ENCODE results near the gene FOXA2. TPM values are rescaled to one million over a fixed set of nuclear protein-coding genes. Genes with fewer than 3 reads are reported as not detected.

FOXA2 gene
- total and polyA plus RNA-seq, 12 donors, result not detected

DNA sequence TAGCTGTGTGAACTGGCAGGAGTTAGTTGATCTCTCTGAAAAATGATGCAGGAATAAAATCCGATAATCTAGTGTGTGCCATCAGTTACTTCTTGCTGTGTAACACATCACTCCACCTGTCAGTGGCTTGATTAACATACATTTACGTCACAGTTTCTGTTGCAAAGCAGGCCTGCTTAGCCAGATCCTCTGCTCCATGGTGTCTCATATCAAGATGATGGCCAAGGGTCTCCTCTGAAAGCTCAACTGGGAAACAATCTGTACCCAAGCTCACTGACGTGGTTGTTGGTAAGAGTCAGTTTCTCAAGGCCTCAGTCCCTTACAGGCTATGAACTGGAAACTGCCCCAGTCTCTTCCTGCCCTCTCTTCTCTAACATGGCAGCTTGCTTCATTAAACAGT is 51.8 kb downstream of the FOXA2 start:
- DNase-seq, result no peak
- WGBS, 4 donors, result 53 to 96% (median 70%) methylated on average over 3 of the region's 3 CpGs
- intact Hi-C loops (cut with DNase I), result no loop called here
- Histone ChIP-seq H3K27ac (no peak overlapping the region), H3K36me3 (replicated peaks in 1 of 2) (no peaks in the 10 kb centered on the region), H3K4me3 (no peak overlapping the region), H3K4me1 (replicated peaks in 1 of 2) (no peaks in the 10 kb centered on the region), H3K9me3 (replicated peaks in 1 of 3) (no peaks in the 10 kb centered on the region), H3K27me3 (no peaks in the 10 kb centered on the region)
- TF ChIP-seq, protein P1, sequence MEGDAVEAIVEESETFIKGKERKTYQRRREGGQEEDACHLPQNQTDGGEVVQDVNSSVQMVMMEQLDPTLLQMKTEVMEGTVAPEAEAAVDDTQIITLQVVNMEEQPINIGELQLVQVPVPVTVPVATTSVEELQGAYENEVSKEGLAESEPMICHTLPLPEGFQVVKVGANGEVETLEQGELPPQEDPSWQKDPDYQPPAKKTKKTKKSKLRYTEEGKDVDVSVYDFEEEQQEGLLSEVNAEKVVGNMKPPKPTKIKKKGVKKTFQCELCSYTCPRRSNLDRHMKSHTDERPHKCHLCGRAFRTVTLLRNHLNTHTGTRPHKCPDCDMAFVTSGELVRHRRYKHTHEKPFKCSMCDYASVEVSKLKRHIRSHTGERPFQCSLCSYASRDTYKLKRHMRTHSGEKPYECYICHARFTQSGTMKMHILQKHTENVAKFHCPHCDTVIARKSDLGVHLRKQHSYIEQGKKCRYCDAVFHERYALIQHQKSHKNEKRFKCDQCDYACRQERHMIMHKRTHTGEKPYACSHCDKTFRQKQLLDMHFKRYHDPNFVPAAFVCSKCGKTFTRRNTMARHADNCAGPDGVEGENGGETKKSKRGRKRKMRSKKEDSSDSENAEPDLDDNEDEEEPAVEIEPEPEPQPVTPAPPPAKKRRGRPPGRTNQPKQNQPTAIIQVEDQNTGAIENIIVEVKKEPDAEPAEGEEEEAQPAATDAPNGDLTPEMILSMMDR (IDR thresholded peaks at IDR 0.05), result no peak
- no peak for TF ChIP-seq POLR2A (IDR thresholded peaks at IDR 0.05)

DNA sequence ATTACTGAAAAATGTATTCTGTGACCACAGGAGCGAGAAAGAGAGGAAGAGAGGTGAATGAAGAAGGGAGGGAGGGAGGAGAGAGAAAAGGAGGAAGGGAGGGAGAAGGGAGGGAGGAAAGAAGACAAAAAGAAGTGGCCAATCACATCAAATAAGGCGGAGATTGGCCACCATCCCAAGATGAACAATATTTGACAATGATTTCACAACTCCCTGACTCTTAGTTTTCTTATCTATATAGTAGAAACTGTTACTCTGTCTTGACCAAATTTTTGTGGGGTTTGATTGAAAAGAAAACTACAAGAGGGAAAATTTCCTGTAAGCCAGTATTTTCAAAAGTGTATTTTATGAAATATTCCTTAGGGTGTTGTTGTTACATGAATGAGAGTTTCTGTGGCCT is 52.6 kb downstream of the FOXA2 start:
- Histone ChIP-seq H3K9me3 (replicated peaks in 1 of 3) (no peaks in the 10 kb centered on the region), H3K27me3 (no peaks in the 10 kb centered on the region), H3K4me1 (replicated peaks in 1 of 2) (no peaks in the 10 kb centered on the region), H3K36me3 (replicated peaks in 1 of 2) (no peaks in the 10 kb centered on the region), H3K4me3 (no peak overlapping the region), H3K27ac (no peak overlapping the region)
- no peak for DNase-seq
- WGBS, 4 donors, result 78 to 84% (median 82%) methylated on average over 2 of the region's 2 CpGs
- TF ChIP-seq POLR2A (IDR thresholded peaks at IDR 0.05), result no peak
- TF ChIP-seq, protein P1 (IDR thresholded peaks at IDR 0.05), result no peak
- intact Hi-C loops (cut with DNase I), result no loop called here

DNA sequence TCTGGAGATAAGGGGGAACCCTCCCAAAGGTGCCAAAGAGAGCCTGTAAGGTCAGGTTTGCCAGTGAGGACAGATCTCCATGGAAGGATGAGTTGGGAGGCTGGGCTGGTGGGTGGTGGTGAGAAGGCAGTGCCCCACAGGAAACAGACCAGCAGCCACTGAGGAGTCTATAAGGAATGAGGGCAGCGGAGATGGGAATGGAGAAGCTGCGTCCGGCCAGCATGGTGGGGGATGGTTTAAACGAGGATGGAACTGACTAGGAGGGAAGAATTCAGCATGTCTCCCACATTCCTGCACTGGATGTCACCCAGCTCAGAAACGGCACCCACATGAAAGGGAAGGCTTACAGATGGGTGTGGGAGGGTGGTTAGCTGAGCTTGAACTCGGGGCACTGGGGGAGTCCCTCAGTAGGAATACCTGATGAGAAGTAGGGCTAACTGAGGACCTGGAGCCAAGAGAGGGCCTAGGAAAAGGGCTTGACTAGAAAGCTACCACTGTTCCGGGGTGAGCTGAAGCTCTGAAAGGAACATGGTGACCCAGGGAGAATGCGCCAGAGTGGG is 53.2 kb downstream of the FOXA2 start:
- DNase-seq, result no peak
- no peaks in the 10 kb centered on the region for H3K9me3 ChIP-seq (replicated peaks in 1 of 3)
- H3K27ac ChIP-seq, result no peak overlapping the region
- TF ChIP-seq, protein P1 (IDR thresholded peaks at IDR 0.05), result no peak
- no peak for TF ChIP-seq POLR2A (IDR thresholded peaks at IDR 0.05)
- intact Hi-C loops (cut with DNase I), result no loop called here
- 65 to 72% (median 68%) methylated on average over 8 of the region's 8 CpGs for WGBS, 4 donors
- no peaks in the 10 kb centered on the region for H3K4me1 ChIP-seq (replicated peaks in 1 of 2)
- no peaks in the 10 kb centered on the region for H3K27me3 ChIP-seq
- H3K36me3 ChIP-seq (replicated peaks in 1 of 2), result no peaks in the 10 kb centered on the region
- no peak overlapping the region for H3K4me3 ChIP-seq

Small RNAs within 50 kb of the gene (small RNA-seq; reads per million reads assigned to genes)
- 0 reads per million in 2 donors for gene LINC00261
